H1 (cell line): Measurements from ENCODE around the gene MYH7.

Source experiments
- CHD2 ChIP-seq: IDR thresholded peaks from 2 replicates; pipeline ENCODE4 v1.6.1; 2012; ENCODE audit warnings: low read length, improper control_type of control experiment
- EP300 ChIP-seq, 2 experiments: IDR thresholded peaks; 1 replicate in 1 of 2; 2 replicates in 1 of 2; pipeline ENCODE4 v1.6.1; 2011 to 2012; ENCODE audit warnings: low read depth in 2 of 2, low read length in 2 of 2, mild to moderate bottlenecking in 2 of 2, borderline replicate concordance in 1 of 2, inconsistent platforms in 1 of 2, moderate library complexity in 1 of 2
- EZH2 ChIP-seq: fragments of 200-600 bp; sonication (generic); IDR thresholded peaks from 2 replicates; pipeline ENCODE4 v1.7.1; 2012; ENCODE audit warnings: low read depth, mild to moderate bottlenecking, moderate library complexity, low read length, inconsistent platforms; ENCODE audit not compliant: severe bottlenecking
- GABPA ChIP-seq: IDR thresholded peaks from 2 replicates; pipeline ENCODE4 v1.6.1; 2011; ENCODE audit warnings: mild to moderate bottlenecking, low read length, moderate library complexity, borderline replicate concordance; ENCODE audit not compliant: insufficient read depth
- KDM1A ChIP-seq: fragments of 200-600, 300-600 bp; sonication (generic); IDR thresholded peaks from 2 replicates; pipeline ENCODE4 v1.7.1; 2016; ENCODE audit warnings: mild to moderate bottlenecking, low read length, borderline replicate concordance
- POLR2A ChIP-seq, 2 experiments: IDR thresholded peaks; 1 replicate in 1 of 2; 2 replicates in 1 of 2; pipeline ENCODE4 v1.6.1; 2011; ENCODE audit warnings: low read depth in 2 of 2, low read length in 2 of 2, mild to moderate bottlenecking in 2 of 2; ENCODE audit errors: control extremely low read depth in 1 of 2
- SIN3A ChIP-seq, 2 experiments: IDR thresholded peaks in 1 of 2; conservative IDR thresholded peaks in 1 of 2; 2 replicates each; pipeline ENCODE4 v1.6.1; 2011 to 2012; ENCODE audit warnings: low read length in 2 of 2, improper control_type of control experiment in 1 of 2, low read depth in 1 of 2, mild to moderate bottlenecking in 1 of 2
- TAF1 ChIP-seq: IDR thresholded peaks from 2 replicates; pipeline ENCODE4 v1.6.1; 2011; ENCODE audit warnings: mild to moderate bottlenecking, low read depth, low read length
- TF ChIP-seq, protein P1 (sequence below), 3 experiments: IDR thresholded peaks; 1 replicate in 2 of 3; 2 replicates in 1 of 3; pipeline versions ENCODE4 v1.5.1 to v1.6.1; 2011; ENCODE audit warnings: low read length in 3 of 3, mild to moderate bottlenecking in 3 of 3, inconsistent platforms in 2 of 3, low read depth in 1 of 3, moderate library complexity in 1 of 3; ENCODE audit not compliant: insufficient read depth in 1 of 3; ENCODE audit errors: control extremely low read depth in 1 of 3
- TF ChIP-seq, protein P2 (sequence below): IDR thresholded peaks from 2 replicates; pipeline ENCODE4 v1.6.1; 2012; ENCODE audit warnings: low read length, inconsistent platforms

DNA sequence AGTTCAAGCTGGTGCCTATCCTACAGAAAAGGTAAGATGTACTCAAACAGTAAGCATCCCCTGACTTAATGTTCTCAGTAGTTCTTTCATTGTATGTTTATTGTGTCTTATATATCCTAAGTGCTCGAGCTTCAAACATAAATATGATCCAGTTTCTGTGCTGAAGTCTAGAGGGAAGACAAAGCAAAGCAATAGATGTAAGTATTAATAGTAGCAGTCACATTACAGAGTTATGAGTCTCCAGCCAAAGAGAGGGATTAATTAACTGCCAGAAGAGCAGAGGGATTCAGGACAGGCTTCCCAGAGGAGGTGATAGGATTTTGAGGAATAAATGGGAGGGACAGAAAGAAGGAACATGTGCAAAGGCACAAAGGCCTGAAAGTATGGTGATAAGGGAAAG lies 35.5 kb upstream of the MYH7 start:
- TF ChIP-seq SIN3A (conservative IDR thresholded peaks at IDR 0.05 in 1 of 2, IDR thresholded peaks at IDR 0.05 in 1 of 2; ENCODE audit: low read depth in 1 of 2, low read length in 2 of 2): no peak
- TF ChIP-seq TAF1: no peak
- TF ChIP-seq, protein P1, sequence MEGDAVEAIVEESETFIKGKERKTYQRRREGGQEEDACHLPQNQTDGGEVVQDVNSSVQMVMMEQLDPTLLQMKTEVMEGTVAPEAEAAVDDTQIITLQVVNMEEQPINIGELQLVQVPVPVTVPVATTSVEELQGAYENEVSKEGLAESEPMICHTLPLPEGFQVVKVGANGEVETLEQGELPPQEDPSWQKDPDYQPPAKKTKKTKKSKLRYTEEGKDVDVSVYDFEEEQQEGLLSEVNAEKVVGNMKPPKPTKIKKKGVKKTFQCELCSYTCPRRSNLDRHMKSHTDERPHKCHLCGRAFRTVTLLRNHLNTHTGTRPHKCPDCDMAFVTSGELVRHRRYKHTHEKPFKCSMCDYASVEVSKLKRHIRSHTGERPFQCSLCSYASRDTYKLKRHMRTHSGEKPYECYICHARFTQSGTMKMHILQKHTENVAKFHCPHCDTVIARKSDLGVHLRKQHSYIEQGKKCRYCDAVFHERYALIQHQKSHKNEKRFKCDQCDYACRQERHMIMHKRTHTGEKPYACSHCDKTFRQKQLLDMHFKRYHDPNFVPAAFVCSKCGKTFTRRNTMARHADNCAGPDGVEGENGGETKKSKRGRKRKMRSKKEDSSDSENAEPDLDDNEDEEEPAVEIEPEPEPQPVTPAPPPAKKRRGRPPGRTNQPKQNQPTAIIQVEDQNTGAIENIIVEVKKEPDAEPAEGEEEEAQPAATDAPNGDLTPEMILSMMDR (IDR thresholded peaks at IDR 0.05; ENCODE audit: control extremely low read depth in 1 of 3, insufficient read depth in 1 of 3, low read depth in 1 of 3, low read length in 3 of 3): no peak
- no peak for TF ChIP-seq EZH2
- TF ChIP-seq EP300 (IDR thresholded peaks at IDR 0.05; ENCODE audit: borderline replicate concordance in 1 of 2, low read depth in 2 of 2, low read length in 2 of 2): no peak
- no peak for TF ChIP-seq CHD2
- no peak for TF ChIP-seq GABPA
- no peak for TF ChIP-seq KDM1A
- TF ChIP-seq, protein P2, sequence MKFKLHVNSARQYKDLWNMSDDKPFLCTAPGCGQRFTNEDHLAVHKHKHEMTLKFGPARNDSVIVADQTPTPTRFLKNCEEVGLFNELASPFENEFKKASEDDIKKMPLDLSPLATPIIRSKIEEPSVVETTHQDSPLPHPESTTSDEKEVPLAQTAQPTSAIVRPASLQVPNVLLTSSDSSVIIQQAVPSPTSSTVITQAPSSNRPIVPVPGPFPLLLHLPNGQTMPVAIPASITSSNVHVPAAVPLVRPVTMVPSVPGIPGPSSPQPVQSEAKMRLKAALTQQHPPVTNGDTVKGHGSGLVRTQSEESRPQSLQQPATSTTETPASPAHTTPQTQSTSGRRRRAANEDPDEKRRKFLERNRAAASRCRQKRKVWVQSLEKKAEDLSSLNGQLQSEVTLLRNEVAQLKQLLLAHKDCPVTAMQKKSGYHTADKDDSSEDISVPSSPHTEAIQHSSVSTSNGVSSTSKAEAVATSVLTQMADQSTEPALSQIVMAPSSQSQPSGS: no peak
- no peak for TF ChIP-seq POLR2A (IDR thresholded peaks at IDR 0.05; ENCODE audit: control extremely low read depth in 1 of 2, low read depth in 2 of 2, low read length in 2 of 2)
